ENCODE results near the gene EXOC3L1. TPM values are rescaled to one million over a fixed set of nuclear protein-coding genes. Genes with fewer than 3 reads are reported as not detected.

The EXOC3L1 gene
- total and polyA plus RNA-seq, 2 of the 13 experiments (the other 11 are each of a cell fraction or from before 2014, with no cell fraction given), result 0.12 TPM; not detected in 1

- TF ChIP-seq HOXD1 (CRISPR knock-in tag; IDR thresholded peaks at IDR 0.05), result peak; percentile 78
- TF ChIP-seq CERS6 (CRISPR knock-in tag; IDR thresholded peaks at IDR 0.05), result no peak
- no peak for TF ChIP-seq ARID2 (CRISPR knock-in tag; IDR thresholded peaks at IDR 0.05; ENCODE audit: borderline replicate concordance)
- peak; percentile 91; the same call in 1 of the 2 replicates for TF ChIP-seq ZNF235 (CRISPR knock-in tag; IDR thresholded peaks at IDR 0.05; ENCODE audit: borderline replicate concordance)
- no peak for TF ChIP-seq TRIM22 (IDR thresholded peaks at IDR 0.05)
- peak; percentile 76; the same call in 1 of the 2 replicates for TF ChIP-seq MIXL1 (CRISPR knock-in tag; IDR thresholded peaks at IDR 0.05)
- TF ChIP-seq ZNF260 (CRISPR knock-in tag; IDR thresholded peaks at IDR 0.05; ENCODE audit: borderline replicate concordance, low read depth), result no peak
- peak; percentile 86 for TF ChIP-seq POLR2G (IDR thresholded peaks at IDR 0.05; ENCODE audit: low read depth, low read length)
- TF ChIP-seq ZNF3 (CRISPR knock-in tag; IDR thresholded peaks at IDR 0.05), result no peak
- TF ChIP-seq KLF15 (CRISPR knock-in tag; IDR thresholded peaks at IDR 0.05; ENCODE audit: borderline replicate concordance), result no peak
- peak; percentile 80 for TF ChIP-seq TERF1 (CRISPR knock-in tag; IDR thresholded peaks at IDR 0.05)
- TF ChIP-seq KLF13 (CRISPR knock-in tag; IDR thresholded peaks at IDR 0.05), result no peak
- peak; percentile 82 for TF ChIP-seq FOXK1 (CRISPR knock-in tag; IDR thresholded peaks at IDR 0.05; ENCODE audit: borderline replicate concordance, low read depth)
- no peak for TF ChIP-seq ZFP62 (CRISPR knock-in tag; IDR thresholded peaks at IDR 0.05)
- TF ChIP-seq ZNF629 (CRISPR knock-in tag; conservative IDR thresholded peaks at IDR 0.05), result no peak; the same call in 1 of the 2 replicates
- TF ChIP-seq KDM1A (CRISPR knock-in tag; IDR thresholded peaks at IDR 0.05), result no peak
- TF ChIP-seq ZNF75D (CRISPR knock-in tag; IDR thresholded peaks at IDR 0.05; ENCODE audit: borderline replicate concordance), result no peak
- TF ChIP-seq HOXA9 (CRISPR knock-in tag; IDR thresholded peaks at IDR 0.05; ENCODE audit: borderline replicate concordance), result no peak
- 0 out of 2 replicates have a peak, but pooled peaks have one; percentile 71 for TF ChIP-seq ZNF546 (CRISPR knock-in tag; conservative IDR thresholded peaks at IDR 0.05)
- TF ChIP-seq ZNF512B (CRISPR knock-in tag; IDR thresholded peaks at IDR 0.05; ENCODE audit: borderline replicate concordance), result no peak
- TF ChIP-seq BRD4 (CRISPR knock-in tag; IDR thresholded peaks at IDR 0.05), result peak; percentile 93
- TF ChIP-seq PRDM4 (CRISPR knock-in tag; IDR thresholded peaks at IDR 0.05; ENCODE audit: borderline replicate concordance), result no peak
Measured at GRCh38 chr16:67191995-67192681, 2.2 kb upstream of the EXOC3L1 start, which contains the start of gene E2F4 (continued).

Data from HepG2 (cell line).